WTC11 (cell line): ENCODE data around the gene NCAPD2.

ENCODE experiments used
- ATF2 ChIP-seq: sonication (generic); formaldehyde crosslinking; IDR thresholded peaks from 2 replicates; pipeline ENCODE4 v1.8.1; 2022; ENCODE audit warnings: low read depth, missing genetic modification reagents, borderline replicate concordance
- E2F1 ChIP-seq: sonication (generic); formaldehyde crosslinking; IDR thresholded peaks from 2 replicates; pipeline ENCODE4 v1.8.0; 2022; ENCODE audit warnings: mild to moderate bottlenecking, missing genetic modification reagents
- ESRRA ChIP-seq: sonication (generic); formaldehyde crosslinking; IDR thresholded peaks from 2 replicates; pipeline ENCODE4 v1.8.1; 2022; ENCODE audit warnings: mild to moderate bottlenecking, missing genetic modification reagents, borderline replicate concordance
- ETV6 ChIP-seq: sonication (generic); formaldehyde crosslinking; IDR thresholded peaks from 2 replicates; pipeline ENCODE4 v1.8.1; 2022; ENCODE audit warnings: mild to moderate bottlenecking, missing genetic modification reagents
- FOXP4 ChIP-seq: sonication (generic); formaldehyde crosslinking; IDR thresholded peaks from 2 replicates; pipeline ENCODE4 v1.8.0; 2022; ENCODE audit warnings: mild to moderate bottlenecking, missing genetic modification reagents
- JUN ChIP-seq: sonication (generic); formaldehyde crosslinking; IDR thresholded peaks from 2 replicates; pipeline ENCODE4 v1.8.0; 2023; ENCODE audit warnings: mild to moderate bottlenecking, missing genetic modification reagents
- MAX ChIP-seq: sonication (generic); formaldehyde crosslinking; IDR thresholded peaks from 2 replicates; pipeline ENCODE4 v1.8.0; 2022; ENCODE audit warnings: mild to moderate bottlenecking, missing genetic modification reagents
- PRDM15 ChIP-seq: sonication (generic); formaldehyde crosslinking; IDR thresholded peaks from 2 replicates; pipeline ENCODE4 v1.8.0; 2022; ENCODE audit warnings: missing genetic modification reagents
- USF1 ChIP-seq: sonication (generic); formaldehyde crosslinking; IDR thresholded peaks from 2 replicates; pipeline ENCODE4 v1.8.0; 2022; ENCODE audit warnings: mild to moderate bottlenecking, missing genetic modification reagents
- ZNF138 ChIP-seq: sonication (generic); formaldehyde crosslinking; conservative IDR thresholded peaks from 2 replicates; pipeline ENCODE4 v1.8.1; 2022; ENCODE audit warnings: mild to moderate bottlenecking, moderate library complexity, missing genetic modification reagents
- TF ChIP-seq, protein P1 (sequence below): fragments of 200-600 bp; IDR thresholded peaks from 2 replicates; pipeline ENCODE4 v1.8.0; 2022; ENCODE audit warnings: antibody characterized with exemption

DNA sequence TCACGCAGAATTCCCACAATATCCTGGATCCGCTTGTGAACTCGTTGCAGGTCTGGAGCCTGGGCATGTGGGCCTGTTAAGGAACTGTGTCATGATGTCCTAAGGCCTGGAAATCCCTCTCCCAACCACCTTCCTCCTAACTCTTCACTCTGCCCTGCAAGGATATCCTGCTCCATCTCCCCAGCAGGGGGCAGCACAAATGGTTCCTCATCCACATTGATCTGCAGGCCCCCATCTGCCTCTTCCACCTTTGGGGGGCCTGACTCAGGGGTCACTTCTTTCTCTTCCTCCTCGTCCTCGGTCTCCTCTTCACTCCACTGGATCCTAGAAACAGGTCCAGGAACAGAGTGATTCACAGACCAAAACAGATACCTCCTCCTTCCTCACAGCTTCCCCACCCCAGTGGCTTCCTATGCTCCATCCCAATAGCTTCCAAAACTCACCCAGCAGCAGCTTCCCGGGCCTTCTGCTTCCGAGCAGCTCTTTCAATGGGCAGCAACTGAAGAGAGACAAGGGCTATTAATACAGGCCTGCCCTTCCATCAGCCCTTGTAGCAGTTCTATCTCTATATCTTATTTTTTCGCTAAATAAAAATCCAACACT, 69.6 kb downstream of the NCAPD2 start:
- TF ChIP-seq, protein P1, sequence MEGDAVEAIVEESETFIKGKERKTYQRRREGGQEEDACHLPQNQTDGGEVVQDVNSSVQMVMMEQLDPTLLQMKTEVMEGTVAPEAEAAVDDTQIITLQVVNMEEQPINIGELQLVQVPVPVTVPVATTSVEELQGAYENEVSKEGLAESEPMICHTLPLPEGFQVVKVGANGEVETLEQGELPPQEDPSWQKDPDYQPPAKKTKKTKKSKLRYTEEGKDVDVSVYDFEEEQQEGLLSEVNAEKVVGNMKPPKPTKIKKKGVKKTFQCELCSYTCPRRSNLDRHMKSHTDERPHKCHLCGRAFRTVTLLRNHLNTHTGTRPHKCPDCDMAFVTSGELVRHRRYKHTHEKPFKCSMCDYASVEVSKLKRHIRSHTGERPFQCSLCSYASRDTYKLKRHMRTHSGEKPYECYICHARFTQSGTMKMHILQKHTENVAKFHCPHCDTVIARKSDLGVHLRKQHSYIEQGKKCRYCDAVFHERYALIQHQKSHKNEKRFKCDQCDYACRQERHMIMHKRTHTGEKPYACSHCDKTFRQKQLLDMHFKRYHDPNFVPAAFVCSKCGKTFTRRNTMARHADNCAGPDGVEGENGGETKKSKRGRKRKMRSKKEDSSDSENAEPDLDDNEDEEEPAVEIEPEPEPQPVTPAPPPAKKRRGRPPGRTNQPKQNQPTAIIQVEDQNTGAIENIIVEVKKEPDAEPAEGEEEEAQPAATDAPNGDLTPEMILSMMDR = peak; percentile 39; the same call in 1 of the 2 replicates
- TF ChIP-seq ZNF138 (CRISPR knock-in tag) (no peak), FOXP4 (CRISPR knock-in tag) (no peak), JUN (CRISPR knock-in tag) (no peak), MAX (CRISPR knock-in tag) (no peak), USF1 (CRISPR knock-in tag) (no peak), E2F1 (CRISPR knock-in tag) (no peak), PRDM15 (no peak), ATF2 (no peak), ETV6 (CRISPR knock-in tag) (no peak), ESRRA (CRISPR knock-in tag) (no peak)
